ENCODE measurements around the gene S100A7A.
"Not testable (repeated sequence)": the region's sequence is repeated elsewhere in the genome, so short reads cannot be mapped to it uniquely, and the experiment has no call there.

The S100A7A gene

DNA sequence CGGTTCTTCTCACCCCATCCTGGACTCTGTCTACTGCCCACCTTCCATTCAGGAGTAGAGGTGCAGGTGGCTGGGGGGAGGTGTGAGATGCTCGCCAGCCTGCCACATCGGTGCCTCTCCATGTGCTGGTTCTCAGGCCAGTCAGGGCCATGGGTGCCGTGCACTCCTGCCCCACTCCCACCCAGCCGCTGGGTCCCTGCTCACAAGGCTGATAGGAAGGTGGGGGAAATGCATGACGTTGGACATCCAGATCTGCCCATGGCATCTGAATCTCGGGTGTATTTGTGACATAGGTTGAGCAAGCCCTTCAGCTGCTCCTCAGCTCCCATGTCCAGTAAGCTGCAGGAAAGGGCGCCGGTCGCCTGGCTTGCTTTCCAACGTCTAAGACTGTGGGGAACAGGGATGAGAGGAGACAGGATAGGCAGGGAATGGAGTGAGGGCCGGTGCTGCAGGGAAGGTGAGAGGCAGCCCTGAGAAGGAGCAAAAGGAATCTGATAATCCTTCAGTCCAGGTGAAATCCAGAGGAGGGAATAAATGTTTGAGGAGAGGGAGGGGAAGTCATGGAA, 11.8 kb downstream of the S100A7A start:
- no peak for DNase-seq (ENCODE audit: low read depth)

DNA sequence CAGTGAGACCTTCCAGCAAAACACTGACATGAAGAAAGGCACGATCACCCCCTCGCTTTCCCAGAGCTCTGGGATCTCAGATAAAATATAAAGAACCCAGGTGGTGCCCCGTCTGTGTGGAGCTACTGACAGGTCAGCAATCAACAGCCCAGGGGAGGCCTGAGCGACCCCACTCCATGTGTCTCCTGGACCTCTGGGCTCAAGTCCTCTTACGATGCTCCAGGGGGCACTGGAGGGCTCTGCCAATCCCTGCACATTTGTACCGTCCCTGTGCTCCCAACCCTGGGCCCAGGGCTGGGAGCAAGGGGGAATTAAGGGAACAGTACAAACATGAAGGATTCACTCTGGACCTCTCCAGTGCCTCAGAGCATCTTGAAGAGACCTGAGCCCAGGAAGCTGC, 12.5 kb downstream of the S100A7A start:
- DNase-seq (ENCODE audit: low read depth) = no peak

DNA sequence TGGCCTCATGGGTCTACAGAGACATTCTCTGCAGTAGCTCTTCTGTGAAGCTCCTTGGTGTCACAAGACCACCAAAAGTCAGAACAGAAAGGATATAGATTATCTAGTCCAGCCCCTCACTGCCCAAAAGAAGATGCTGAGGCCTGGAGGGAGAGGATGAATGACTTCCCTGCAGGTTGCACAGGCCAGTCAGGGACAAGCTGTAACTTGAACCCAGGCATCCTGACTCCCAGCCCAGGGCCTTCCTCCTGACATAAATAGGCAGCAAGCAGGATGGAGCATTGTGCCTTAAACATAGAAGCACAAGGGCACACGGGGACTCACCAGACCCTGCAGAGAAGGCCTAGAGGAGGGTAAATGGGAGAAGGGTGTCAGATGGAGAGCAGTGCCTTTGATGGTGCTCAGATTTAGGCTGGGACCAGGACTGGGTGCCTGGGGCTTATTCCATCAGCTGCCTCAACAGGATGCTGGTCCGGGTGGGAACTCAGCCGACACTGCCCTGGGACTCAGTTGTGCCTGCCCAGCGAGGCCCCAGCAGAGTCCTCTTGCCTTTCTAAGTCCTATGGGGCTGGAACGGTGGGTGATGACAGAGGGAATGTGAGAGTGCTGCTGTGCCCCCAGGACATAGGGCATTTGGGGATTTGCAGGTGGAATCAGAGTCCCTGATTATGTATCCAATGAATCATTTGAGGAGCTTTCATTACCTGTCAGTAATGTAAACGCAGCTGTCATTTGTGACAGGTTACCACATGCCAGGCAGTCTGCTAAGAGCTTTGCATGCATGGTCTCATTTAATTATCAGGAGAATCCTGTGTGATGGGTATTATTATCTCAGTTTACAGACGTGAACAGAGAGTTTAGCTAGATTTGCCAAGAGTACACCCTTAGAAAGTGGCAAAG, 13.2 kb downstream of the S100A7A start:
- DNase-seq (ENCODE audit: low read depth) = no peak

DNA sequence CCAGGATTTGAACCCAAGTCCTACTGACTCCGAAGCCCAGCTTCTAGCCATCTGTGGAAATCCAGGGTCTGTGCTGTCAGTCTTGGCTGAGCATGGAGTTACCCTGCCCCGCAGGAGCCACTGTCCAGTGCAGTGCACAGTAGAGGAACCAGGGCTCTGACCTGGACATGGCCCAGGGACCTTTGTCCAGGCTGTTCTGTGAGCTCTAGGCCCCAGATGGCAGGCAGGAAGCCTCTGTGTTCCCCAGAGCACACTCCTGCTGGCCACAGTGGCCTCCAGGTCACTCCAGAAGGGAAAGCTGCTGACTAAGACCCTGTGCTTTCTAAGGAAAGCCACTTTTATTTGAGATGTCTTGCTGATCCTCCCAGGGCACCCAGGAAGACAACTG, 13.8 kb downstream of the S100A7A start:
- no peak for DNase-seq (ENCODE audit: low read depth)

DNA sequence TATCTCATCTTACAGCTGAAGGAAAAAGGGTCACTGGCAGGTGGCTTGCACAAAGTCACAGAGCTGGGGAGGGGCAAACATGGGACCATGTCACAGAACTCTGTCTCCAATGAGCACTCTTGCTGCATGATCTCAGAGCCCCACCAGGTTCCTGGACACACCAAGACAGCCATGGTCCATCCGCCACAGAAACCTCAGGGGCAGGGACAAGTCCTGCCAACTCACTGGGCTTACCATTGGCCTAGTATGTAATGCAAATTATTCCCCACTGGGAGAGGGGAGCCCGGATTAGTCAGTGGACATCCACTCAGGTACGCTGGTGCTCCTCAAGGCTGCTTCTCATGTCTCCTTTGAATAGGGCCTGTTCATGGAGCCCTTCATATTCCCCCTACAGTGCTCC, 14.2 kb downstream of the S100A7A start:
- DNase-seq (ENCODE audit: low read depth) = no peak

DNA sequence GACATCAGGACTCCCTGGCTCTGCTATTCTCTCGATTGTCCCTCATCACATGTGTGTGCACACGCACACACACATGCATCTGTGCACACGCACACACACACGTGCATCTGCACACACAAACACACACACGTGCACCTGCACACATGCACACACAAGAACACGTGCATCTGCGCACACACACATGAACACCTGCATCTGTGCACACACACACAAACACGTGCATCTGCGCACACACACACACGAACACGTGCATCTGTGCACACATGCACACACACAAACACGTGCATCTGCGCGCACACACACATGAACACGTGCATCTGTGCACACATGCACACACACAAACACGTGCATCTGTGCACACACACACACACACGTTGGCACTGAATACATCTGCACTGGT, 14.7 kb downstream of the S100A7A start:
- no peak for DNase-seq (ENCODE audit: low read depth)

DNA sequence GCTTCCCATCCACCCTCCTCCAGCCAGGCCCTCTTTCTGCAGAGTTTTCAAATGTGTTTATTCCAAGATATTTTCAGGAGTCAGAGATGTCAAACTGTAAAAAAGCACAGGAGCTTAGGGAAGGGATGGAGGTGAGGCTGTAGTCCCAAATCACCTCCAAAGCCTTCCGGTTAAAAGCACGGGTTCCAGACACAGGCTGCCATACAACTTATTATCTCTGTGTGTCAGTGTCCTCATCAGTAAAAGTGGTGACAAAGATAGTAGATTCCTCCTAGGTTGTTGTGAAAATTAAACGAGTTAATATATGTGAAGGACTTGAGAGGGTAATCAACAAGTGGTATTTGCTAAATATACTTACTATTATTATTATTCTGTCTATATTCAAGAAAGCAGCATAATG, 15.1 kb downstream of the S100A7A start:
- no peak for DNase-seq (ENCODE audit: low read depth)

DNA sequence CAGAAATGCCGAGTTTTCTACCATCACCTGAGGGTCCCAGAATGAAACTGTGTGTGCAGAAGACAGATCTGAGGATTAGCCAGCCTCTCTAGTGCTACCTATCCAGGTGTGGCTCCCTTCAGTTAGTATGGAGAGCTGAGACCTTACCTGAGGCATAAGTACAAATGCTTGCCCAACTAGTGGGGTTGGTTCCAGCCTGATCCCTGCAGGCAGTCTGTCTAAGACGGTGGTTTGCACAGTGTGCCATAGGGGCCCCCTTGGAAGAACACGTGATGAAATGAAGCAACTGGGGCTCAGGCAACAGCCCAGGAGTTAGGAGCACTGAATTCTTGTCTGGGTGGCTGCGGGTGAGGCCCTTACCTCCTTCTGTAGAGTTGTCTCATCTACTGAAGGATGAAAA, 15.6 kb downstream of the S100A7A start:
- no peak for DNase-seq (ENCODE audit: low read depth)

DNA sequence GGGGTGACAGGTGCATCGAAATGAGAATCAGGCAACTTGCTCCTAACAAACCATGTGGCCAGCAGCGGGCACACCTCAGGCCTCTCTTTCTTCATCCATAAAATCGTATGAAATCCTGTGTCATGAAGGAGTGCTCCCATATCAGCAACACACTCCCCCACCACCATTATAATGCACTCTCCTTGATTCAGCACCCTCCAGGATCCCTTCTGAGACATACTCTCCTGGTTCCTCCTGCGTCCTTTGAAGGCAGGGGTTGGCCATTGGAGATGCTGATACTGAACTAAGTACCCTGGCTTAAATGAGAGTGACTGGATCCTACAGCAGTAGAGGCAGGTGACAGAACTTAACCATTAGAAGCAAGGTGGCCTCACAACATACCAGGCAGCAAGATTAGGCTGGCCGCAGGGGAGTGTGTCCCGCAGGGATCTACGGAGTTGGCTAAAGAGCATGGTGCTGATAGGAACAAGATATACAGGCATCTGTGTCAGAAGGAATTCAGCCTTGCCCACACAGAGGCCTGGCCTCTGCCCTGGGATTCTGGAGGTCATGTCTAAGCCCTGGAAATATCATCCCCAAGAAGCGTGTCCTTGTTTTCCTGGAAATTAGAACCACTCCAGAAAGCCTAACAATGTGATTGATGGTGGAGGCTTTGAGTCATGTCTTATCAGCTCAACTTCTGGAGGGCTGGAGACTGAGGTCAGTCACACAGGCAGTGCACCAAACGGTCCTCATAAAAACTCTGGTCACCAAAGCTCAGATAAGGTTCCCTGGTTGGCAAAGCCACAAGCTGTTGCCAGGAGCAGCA, 16.8 kb downstream of the S100A7A start:
- no peak for DNase-seq (ENCODE audit: low read depth)

DNA sequence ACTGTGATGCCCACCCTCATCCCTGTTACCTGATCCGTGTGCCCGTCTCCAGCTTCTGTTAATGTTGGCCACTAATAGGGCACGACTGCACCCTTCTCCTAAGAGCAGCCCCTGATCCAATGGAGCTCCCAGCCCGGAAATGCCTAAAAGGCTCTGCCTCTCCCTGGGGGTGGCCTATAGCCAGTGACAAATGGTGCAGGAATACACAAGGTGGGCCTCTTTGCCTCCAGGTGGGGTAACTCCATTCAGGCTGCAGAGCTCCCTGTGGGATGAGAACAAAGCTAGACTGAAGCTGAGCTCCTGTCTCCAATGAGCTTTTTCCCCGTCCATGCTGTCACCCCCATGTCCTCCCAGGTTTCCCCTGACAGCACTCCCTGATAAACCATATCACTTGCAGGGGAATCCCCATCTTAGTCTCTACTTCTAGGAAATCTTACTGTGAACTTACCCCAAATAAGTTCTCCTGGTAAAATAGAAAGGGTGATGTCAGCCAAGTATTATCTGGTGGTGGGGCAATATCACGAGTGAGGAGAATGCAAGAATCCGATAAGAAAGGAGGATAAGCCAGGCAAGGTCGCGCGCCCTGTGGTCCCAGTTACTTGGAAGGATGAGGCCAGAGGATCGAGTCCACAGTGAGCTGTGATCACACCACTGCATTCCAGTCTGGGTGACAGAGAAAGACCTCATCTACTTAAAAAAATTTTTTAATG, 18.6 kb downstream of the S100A7A start:
- no peak for DNase-seq (ENCODE audit: low read depth)

DNA sequence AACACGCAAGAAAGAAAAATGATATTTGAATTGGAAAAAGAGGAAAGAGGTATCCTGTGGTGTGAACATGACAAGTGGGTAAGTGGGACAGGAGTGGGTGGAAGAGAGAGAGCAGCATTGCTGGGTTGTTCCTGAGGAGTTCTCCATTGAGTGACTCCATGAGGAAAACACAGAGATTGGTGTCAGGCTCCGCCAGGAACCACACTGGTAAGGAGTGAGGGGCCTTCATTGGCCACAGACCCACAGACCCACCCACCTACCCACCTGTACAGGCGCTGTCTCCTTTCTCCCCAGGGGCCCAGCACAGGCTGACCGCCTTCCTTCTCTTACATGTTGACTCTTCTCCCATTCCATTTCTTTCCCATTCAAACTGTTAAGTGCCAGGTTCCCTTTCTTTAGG, 20.9 kb downstream of the S100A7A start:
- DNase-seq (ENCODE audit: low read depth) = no peak

DNA sequence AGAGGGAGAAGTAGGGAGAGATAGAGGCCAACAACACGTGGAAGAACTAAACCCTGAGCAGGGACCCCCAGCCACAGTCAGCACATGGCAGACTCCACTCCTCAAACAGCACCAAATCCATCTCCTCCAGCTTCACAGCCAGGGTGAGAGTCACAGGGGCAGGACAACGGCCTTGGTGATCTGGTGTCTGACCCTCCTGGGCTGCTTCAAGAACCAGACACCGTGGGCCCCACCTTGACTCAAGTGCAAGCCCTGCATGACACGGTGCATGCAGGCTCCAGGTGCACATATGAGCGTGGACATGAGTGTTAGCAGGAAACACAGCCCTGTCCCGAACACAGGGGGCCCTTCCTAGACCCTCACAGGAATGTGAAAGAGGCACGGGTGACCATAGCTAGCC, 22.3 kb downstream of the S100A7A start:
- DNase-seq (ENCODE audit: low read depth) = no peak

DNA sequence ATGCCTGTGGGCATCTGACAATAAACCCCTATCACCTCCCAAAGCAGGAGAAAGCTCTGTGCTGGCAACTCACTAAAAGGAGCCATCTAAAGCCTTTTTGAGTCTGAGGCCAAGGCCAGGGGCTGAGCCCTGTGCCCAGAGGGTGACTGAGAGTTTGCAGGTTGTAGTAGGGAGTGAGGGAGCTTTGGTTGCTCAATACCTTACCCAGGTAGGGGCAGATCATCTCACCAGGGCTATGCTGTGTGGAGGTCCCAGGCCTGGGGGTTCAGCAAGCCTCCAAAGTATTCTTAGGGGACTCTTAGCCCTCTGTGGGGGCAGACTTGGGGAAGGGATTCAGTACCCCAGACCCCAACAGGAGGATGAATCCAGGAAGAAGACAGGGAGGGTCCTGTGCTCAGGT, 23.0 kb downstream of the S100A7A start:
- no peak for DNase-seq (ENCODE audit: low read depth)

DNA sequence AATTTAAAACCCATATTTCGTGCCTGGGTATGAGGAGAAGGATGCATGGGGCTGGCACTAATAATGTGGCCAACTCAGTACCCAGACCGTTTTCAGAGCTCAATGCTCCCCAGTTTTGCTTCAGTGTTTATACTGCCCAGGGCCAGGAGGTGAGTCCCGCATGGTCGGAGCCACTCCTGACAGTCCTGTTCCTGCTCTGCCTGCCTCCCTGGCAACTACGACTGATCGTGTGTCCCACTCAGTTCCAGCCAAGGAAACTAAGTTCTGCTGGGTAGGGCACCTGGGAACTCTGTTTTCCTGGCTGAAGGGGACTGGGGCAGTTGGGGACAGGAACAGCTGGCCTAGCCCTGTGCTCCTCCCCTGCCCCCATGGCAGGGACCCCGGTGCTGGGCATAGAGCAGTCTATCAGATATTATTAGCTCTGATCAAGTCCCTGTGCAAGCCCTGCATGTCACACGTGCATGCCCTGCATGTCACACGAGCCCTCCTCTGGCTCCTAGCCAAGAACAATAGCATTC, 25.0 kb downstream of the S100A7A start:
- no peak for DNase-seq (ENCODE audit: low read depth)

DNA sequence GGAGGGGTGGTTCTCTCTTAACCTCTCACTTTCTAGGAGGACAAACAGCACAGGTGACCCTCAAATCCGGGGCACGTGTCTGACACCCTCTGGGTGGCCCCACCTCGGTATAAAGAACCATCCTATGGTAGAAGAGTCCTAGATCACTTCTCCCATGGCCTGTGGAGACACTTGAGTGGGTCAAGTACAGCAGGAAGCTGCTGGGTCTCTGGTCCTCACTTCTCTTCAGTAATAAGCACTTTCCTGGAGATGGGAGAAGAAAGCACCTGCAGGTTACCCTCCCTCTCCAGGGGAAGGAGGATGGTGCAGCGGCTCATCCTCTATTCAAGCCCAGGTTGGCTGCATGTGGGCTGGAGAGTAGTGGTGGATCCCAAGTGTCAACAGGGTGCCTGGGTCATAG, 27.2 kb downstream of the S100A7A start:
- no peak for DNase-seq (ENCODE audit: low read depth)

DNA sequence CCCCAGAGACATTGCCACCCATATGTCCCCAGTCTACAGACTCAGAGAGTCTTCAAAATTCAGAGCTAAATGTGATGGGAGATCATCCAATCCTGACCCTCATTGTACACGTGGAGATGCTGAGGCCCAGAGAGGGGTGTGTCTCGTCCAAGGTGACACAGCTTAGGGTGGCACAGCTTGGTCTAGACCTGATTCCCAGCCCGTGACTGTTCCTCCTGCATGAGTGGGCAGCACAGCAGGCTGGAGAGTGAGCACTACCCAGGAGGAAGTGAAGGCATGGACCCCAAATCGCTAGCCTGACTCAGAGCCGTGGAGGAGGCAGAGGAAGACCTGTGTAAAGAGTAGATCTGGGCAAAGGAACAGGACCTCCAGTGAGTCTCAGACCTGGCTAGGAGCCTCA, 27.8 kb downstream of the S100A7A start:
- DNase-seq (ENCODE audit: low read depth) = no peak

DNA sequence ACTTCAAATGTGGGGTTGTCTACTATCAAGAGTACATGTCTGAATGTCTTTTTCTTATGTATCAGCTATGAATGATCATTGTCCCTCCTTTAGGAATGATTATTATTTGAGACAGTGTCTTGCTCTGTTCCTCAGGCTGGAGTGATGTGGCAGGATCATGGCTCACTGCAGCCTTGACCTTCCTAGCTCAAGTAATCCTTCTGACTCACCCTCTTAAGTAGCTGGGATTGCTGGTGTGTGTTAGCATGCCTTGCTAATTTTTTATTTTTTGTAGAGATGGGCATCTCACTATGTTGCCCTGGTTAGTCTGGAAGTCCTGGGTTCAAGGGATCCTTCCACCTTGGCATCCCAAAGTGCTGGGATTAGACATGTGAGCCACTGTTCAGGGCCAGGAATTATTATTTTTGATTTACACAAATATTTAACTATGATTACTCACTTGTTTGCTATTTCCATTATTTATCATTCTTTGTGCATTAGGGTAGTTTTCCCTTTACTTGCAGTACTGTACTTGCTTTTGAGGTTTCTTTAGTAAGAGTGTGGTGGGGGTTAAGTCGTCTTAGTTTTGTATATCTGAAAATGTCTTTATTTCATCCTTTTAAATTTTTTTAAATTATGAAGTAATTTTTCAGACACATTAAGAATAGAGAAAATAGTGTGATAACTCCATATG, 31.3 kb downstream of the S100A7A start:
- no peak for DNase-seq (ENCODE audit: low read depth)

DNA sequence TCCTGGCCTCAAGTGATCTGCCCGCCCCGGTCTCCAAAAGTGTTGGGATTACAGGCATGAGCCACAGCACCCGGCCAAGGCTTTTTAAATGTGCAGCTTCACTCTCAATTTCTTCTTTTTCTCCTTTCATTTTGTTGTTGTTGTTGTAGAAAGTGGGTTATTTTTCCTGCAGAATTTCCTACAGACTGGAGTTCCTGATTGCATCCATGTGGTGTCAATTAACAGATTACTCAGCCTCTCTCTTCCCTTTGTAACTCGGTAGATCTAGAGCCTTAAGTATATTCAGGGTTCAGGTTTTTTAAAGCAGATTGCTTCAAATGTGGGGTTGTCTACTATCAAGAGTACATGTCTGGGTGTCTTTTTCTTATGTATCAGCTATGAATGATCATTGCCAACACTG, 32.5 kb downstream of the S100A7A start:
- not testable (repeated sequence) for DNase-seq (ENCODE audit: low read depth)

DNA sequence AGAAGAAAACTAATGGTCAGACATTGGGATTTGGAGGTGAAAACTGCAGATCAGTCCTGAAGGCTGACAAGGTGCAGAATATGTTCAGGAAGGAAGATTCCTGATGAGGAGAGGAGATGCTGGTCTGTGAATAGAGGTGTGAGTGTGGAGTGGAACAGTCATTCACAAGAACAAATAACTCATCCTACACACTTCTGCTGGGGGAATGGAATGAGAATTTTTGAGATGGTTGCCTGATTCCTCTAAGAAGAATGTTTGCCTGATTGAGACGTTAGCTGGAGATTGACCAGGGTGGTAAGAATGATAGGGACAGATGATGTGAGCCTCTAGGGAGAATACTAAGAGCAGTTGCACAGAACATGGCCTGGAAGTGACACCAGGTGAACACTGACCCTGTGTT, 40.1 kb downstream of the S100A7A start:
- DNase-seq (ENCODE audit: low read depth) = no peak

DNA sequence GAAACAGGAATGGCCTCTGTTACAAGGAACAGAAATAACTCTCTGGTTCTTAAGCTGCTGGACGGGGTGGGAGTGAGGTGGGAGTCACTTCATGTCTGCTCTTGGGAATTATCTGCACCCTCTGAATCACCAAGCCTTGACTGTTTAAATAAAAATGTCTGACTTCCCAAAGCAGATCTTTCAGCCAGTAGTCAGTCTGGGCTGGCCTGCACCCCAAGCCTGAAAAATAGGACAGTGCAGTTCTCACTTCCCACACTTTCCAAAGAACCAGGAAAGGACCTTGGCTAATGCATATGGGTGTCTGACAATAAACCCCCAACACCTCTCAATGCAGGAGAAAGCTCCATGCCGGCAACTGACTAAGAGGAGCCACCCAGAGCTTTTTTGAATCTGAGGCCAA, 43.3 kb downstream of the S100A7A start:
- DNase-seq (ENCODE audit: low read depth) = no peak

DNA sequence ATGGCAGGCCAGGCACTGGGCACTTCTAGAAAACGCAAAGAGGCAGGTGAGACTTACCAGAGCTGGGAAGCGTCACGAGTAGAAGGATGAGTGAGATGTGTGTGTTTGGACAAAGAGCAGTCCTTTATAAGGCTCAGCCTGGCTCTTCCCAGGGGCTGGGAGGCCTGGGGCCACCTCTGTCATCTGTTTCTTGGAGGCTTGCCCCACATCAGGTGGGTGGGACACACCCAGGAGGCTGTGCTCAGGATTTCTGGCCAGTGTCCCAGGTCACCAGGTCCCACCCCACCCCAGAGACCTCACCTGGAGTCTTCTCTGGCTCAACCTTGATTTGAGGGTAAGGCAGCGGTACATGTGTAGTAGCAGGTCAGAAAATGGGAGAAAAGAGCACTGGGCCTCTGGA, 44.2 kb downstream of the S100A7A start, which contains the start of gene S100A7:
Gene S100A7 (minus strand): TSS at position 101 of the 400 bp plus-strand sequence. CDS start 1,638 bp downstream, outside the sequence.
- no peak for DNase-seq (ENCODE audit: low read depth)
